IPS-15b (cell line): ENCODE results near the gene FLT1.

Experiments used
- H3K27me3 ChIP-seq: one replicate; pipeline ENCODE4 v1.6.1; 2013; ENCODE audit warnings: low read length; ENCODE audit not compliant: control insufficient read depth, insufficient read depth
- H3K36me3 ChIP-seq: one replicate; pipeline ENCODE4 v1.6.1; 2013; ENCODE audit warnings: low read length; ENCODE audit not compliant: control insufficient read depth, insufficient read depth
- H3K4me1 ChIP-seq: one replicate; pipeline ENCODE4 v1.6.1; 2013; ENCODE audit warnings: mild to moderate bottlenecking, low read length; ENCODE audit not compliant: control insufficient read depth, insufficient read depth
- H3K4me3 ChIP-seq: one replicate; pipeline ENCODE4 v1.5.1; 2013; ENCODE audit warnings: low read depth, low read length
- H3K9ac ChIP-seq: one replicate; pipeline ENCODE4 v1.6.1; 2013; ENCODE audit warnings: low read depth, mild to moderate bottlenecking, low read length
- H3K9me3 ChIP-seq: one replicate; pipeline ENCODE4 v1.6.1; 2013; ENCODE audit warnings: mild to moderate bottlenecking, low read length; ENCODE audit not compliant: control insufficient read depth, insufficient read depth

The FLT1 gene

GRCh38 chr13:28340272-28340793 is 154.6 kb downstream of the FLT1 start:
- peaks cover 2% of the 10 kb centered on the region for H3K4me1 ChIP-seq
- no peaks in the 10 kb centered on the region for H3K9me3 ChIP-seq
- H3K9ac ChIP-seq, result no peak overlapping the region
- no peak overlapping the region for H3K4me3 ChIP-seq
- H3K36me3 ChIP-seq, result peaks cover 5% of the 10 kb centered on the region
- H3K27me3 ChIP-seq, result no peaks in the 10 kb centered on the region

DNA sequence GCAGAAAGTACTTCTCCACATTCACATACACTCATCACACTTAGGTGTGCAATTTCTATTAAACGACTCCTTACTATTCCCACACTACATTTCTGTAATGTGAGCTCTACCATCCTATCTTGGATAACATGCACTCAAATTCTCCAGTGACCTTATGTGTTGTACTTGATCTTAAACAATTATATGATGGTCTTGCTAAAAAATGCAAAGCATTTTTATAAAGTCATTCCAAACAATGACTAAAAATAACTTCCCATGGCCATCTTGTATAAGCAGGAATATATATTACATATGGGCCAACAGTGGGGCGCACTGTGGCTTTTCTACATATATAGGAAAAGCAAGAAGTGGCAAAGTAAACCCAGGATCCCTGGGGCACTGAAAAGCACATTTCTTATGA is 155.5 kb downstream of the FLT1 start:
- no peak overlapping the region for H3K9ac ChIP-seq
- no peak overlapping the region for H3K4me3 ChIP-seq
- peaks cover 2% of the 10 kb centered on the region for H3K4me1 ChIP-seq
- no peaks in the 10 kb centered on the region for H3K9me3 ChIP-seq
- H3K27me3 ChIP-seq, result no peaks in the 10 kb centered on the region
- H3K36me3 ChIP-seq, result peaks cover 5% of the 10 kb centered on the region

DNA sequence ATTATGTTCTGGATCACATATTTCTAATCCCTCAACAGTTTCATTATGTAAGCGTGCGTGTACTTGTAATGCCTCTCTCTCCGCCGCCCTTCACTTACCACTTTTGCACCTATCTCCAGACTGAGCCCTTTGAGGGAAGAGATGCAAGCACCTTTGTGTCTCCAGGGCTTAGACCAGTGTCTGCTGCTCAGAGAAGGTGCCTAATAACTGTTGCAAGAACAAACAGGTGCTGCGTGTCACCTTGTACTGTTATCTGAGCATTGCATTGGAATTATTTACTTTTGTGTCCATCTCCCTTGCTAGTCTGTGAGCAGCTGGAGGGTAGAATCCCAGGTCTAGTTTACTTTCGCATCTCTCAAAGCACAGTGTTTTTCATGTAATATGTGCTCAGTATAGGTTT is 156.2 kb downstream of the FLT1 start:
- Histone ChIP-seq H3K9me3 (no peaks in the 10 kb centered on the region), H3K4me1 (peaks cover 2% of the 10 kb centered on the region), H3K36me3 (peaks cover 6% of the 10 kb centered on the region), H3K27me3 (no peaks in the 10 kb centered on the region), H3K4me3 (no peak overlapping the region), H3K9ac (no peak overlapping the region)

- peaks cover 8% of the 10 kb centered on the region for H3K36me3 ChIP-seq
- no peak overlapping the region for H3K4me3 ChIP-seq
These were observed 156.8 kb downstream of the FLT1 start for GRCh38 chr13:28338006-28338574.

GRCh38 chr13:28337166-28338005 is 157.5 kb downstream of the FLT1 start:
- H3K9me3 ChIP-seq, result no peaks in the 10 kb centered on the region
- H3K36me3 ChIP-seq, result peaks cover 8% of the 10 kb centered on the region
- no peak overlapping the region for H3K4me3 ChIP-seq
- no peak overlapping the region for H3K9ac ChIP-seq
- peaks cover 2% of the 10 kb centered on the region for H3K4me1 ChIP-seq
- H3K27me3 ChIP-seq, result no peaks in the 10 kb centered on the region

More at GRCh38 chr13:28338006-28338574, 156.8 kb downstream of the FLT1 start:
- peaks cover 2% of the 10 kb centered on the region for H3K4me1 ChIP-seq
- H3K9me3 ChIP-seq, result no peaks in the 10 kb centered on the region
- H3K9ac ChIP-seq, result no peak overlapping the region
- H3K27me3 ChIP-seq, result no peaks in the 10 kb centered on the region

GRCh38 chr13:28336193-28336657 is 158.7 kb downstream of the FLT1 start:
- no peak overlapping the region for H3K9ac ChIP-seq
- no peaks in the 10 kb centered on the region for H3K27me3 ChIP-seq
- H3K36me3 ChIP-seq, result peaks cover 8% of the 10 kb centered on the region
- peaks cover 2% of the 10 kb centered on the region for H3K4me1 ChIP-seq
- H3K4me3 ChIP-seq, result no peak overlapping the region
- no peaks in the 10 kb centered on the region for H3K9me3 ChIP-seq

DNA sequence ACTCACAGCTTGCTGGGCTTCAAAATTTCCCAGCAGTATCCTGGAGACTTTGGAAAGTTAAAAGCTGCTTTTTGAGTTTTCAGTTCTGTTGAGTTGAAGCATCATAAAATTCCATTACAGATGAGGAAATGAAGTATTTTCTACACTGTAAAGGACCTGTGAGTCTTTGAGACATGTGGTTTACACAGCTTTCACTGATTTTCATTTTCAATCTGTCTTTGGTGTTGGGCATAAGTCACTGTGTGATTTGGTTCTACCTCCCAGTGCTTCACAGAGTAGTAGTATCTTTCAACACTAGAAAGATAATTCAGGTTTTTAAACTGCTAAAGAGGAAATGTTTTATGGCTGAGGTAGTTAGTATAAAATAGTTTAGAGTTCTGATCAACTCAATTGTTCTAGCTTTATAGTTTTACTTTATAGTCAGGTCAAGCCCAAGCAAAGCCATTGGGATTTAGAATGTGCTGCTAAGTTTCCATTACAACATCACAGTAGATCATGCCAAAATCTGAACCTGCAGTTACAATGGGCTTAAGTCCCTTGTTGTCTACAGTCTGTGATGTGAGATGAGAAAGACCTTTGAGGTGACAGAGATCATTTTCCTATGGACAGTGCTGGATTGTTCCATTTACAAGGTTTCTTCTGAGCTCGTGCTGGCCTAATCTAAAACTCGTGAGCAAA is 161.6 kb downstream of the FLT1 start:
- no peak overlapping the region for H3K9ac ChIP-seq
- H3K4me1 ChIP-seq, result peaks cover 2% of the 10 kb centered on the region
- H3K4me3 ChIP-seq, result no peak overlapping the region
- no peaks in the 10 kb centered on the region for H3K27me3 ChIP-seq
- peaks cover 7% of the 10 kb centered on the region for H3K36me3 ChIP-seq
- H3K9me3 ChIP-seq, result no peaks in the 10 kb centered on the region

GRCh38 chr13:28329395-28330158 is 165.4 kb downstream of the FLT1 start:
- no peak overlapping the region for H3K4me3 ChIP-seq
- H3K9me3 ChIP-seq, result no peaks in the 10 kb centered on the region
- H3K27me3 ChIP-seq, result no peaks in the 10 kb centered on the region
- no peak overlapping the region for H3K9ac ChIP-seq
- H3K4me1 ChIP-seq, result no peaks in the 10 kb centered on the region
- peaks cover 6% of the 10 kb centered on the region for H3K36me3 ChIP-seq

GRCh38 chr13:28328271-28328607 is 166.7 kb downstream of the FLT1 start:
- no peaks in the 10 kb centered on the region for H3K9me3 ChIP-seq
- peaks cover 3% of the 10 kb centered on the region for H3K36me3 ChIP-seq
- H3K4me3 ChIP-seq, result no peak overlapping the region
- H3K9ac ChIP-seq, result no peak overlapping the region
- H3K27me3 ChIP-seq, result no peaks in the 10 kb centered on the region
- H3K4me1 ChIP-seq, result peaks cover 2% of the 10 kb centered on the region

- Histone ChIP-seq H3K9ac (no peak overlapping the region), H3K36me3 (peaks cover 3% of the 10 kb centered on the region), H3K4me3 (no peak overlapping the region), H3K4me1 (peaks cover 2% of the 10 kb centered on the region), H3K27me3 (no peaks in the 10 kb centered on the region), H3K9me3 (no peaks in the 10 kb centered on the region)
These were observed 167.3 kb downstream of the FLT1 start for GRCh38 chr13:28327373-28328270.
